Measurements from ENCODE around the gene TIMP4.

Gene TIMP4

DNA sequence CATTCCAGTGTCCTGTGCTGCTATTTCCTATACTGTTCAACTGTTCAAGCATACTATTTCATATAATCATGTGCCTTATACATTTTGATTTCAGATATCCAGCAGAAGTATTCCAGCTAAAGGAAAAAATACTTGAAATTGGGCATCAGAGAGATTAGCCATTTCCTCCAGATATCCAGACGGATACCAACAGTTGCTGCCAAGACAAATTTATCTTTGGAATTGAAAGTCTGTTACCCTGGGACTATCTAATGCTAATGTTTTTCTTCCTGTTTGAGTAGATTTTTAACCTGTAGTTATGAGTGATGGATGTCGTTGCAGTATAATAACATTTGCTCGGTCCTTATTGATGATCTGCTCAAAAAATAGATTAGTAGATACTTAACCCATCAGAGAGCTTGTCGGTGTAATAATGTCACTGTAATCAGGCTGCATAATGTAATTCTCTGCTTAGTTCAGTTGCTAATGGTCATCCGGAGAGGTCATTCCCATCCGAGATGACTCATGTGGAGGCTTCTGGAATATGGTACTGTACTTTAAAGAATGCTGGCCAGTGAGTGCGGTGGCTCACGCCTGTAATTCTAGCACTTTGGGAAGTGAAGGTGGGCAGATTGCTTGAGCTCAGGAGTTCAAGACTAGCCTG, 51.5 kb downstream of the TIMP4 start:
- Histone ChIP-seq H3K9me3 (ENCODE audit: insufficient read depth, low read length, severe bottlenecking) (no peaks in the 10 kb centered on the region), H2AFZ (ENCODE audit: low read depth, low read length) (no peak overlapping the region), H3K27ac (ENCODE audit: low read length) (no peak overlapping the region), H3K4me3 (ENCODE audit: low read depth in 1 of 2, low read length in 2 of 2) (no peak overlapping the region), H3K36me3 (ENCODE audit: insufficient read depth, low read length) (no peaks in the 10 kb centered on the region), H3K79me2 (ENCODE audit: insufficient read depth, low read length) (no peaks in the 10 kb centered on the region), H3K4me1 (ENCODE audit: insufficient read depth, low read length) (no peaks in the 10 kb centered on the region), H3K9ac (ENCODE audit: low read depth, low read length) (no peak overlapping the region), H4K20me1 (ENCODE audit: insufficient read depth, low read length) (no peaks in the 10 kb centered on the region), H3K4me2 (ENCODE audit: insufficient read depth, low read length) (no peak overlapping the region), H3K27me3 (ENCODE audit: insufficient read depth, low read length, poor library complexity) (no peaks in the 10 kb centered on the region)
- TF ChIP-seq EZH2 (IDR thresholded peaks at IDR 0.05; ENCODE audit: borderline replicate concordance, low read depth, low read length, severe bottlenecking), result no peak
- TF ChIP-seq, protein P1, sequence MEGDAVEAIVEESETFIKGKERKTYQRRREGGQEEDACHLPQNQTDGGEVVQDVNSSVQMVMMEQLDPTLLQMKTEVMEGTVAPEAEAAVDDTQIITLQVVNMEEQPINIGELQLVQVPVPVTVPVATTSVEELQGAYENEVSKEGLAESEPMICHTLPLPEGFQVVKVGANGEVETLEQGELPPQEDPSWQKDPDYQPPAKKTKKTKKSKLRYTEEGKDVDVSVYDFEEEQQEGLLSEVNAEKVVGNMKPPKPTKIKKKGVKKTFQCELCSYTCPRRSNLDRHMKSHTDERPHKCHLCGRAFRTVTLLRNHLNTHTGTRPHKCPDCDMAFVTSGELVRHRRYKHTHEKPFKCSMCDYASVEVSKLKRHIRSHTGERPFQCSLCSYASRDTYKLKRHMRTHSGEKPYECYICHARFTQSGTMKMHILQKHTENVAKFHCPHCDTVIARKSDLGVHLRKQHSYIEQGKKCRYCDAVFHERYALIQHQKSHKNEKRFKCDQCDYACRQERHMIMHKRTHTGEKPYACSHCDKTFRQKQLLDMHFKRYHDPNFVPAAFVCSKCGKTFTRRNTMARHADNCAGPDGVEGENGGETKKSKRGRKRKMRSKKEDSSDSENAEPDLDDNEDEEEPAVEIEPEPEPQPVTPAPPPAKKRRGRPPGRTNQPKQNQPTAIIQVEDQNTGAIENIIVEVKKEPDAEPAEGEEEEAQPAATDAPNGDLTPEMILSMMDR (IDR thresholded peaks at IDR 0.05; ENCODE audit: borderline replicate concordance, extremely low read depth, low read length, poor library complexity, severe bottlenecking), result no peak
- no peak for DNase-seq
- no peak for ATAC-seq (ENCODE audit: insufficient read depth, low read depth)

Measured in DND-41 (cell line).